Measurements from ENCODE around the gene CFAP298.

The CFAP298 gene

GRCh38 chr21:32584472-32584871 is 27.7 kb downstream of the CFAP298 start:
- H3K27ac ChIP-seq = no peak overlapping the region
- TF ChIP-seq CTCF (conservative IDR thresholded peaks at IDR 0.05) = no peak

- TF ChIP-seq CTCF (conservative IDR thresholded peaks at IDR 0.05) = no peak
- H3K27ac ChIP-seq = no peak overlapping the region
Observed at GRCh38 chr21:32581732-32582131, 30.4 kb downstream of the CFAP298 start.

- TF ChIP-seq CTCF (conservative IDR thresholded peaks at IDR 0.05) = no peak
Observed at GRCh38 chr21:32580949-32581348, 31.2 kb downstream of the CFAP298 start.

GRCh38 chr21:32578107-32578691 is 34.0 kb downstream of the CFAP298 start:
- H3K27ac ChIP-seq = no peak overlapping the region
- TF ChIP-seq CTCF (conservative IDR thresholded peaks at IDR 0.05) = peak; percentile 45; the same call in 1 of the 2 replicates

More at GRCh38 chr21:32580949-32581348, 31.2 kb downstream of the CFAP298 start:
- no peak overlapping the region for H3K27ac ChIP-seq

GRCh38 chr21:32576011-32576410 is 36.2 kb downstream of the CFAP298 start:
- TF ChIP-seq CTCF (conservative IDR thresholded peaks at IDR 0.05) = no peak
- H3K27ac ChIP-seq = no peak overlapping the region

GRCh38 chr21:32574946-32575925 is 36.9 kb downstream of the CFAP298 start:
- no peak overlapping the region for H3K27ac ChIP-seq
- TF ChIP-seq CTCF (conservative IDR thresholded peaks at IDR 0.05) = no peak

Data from VCaP (cell line).